ENCODE measurements around the gene RAB35.

Gene RAB35

DNA sequence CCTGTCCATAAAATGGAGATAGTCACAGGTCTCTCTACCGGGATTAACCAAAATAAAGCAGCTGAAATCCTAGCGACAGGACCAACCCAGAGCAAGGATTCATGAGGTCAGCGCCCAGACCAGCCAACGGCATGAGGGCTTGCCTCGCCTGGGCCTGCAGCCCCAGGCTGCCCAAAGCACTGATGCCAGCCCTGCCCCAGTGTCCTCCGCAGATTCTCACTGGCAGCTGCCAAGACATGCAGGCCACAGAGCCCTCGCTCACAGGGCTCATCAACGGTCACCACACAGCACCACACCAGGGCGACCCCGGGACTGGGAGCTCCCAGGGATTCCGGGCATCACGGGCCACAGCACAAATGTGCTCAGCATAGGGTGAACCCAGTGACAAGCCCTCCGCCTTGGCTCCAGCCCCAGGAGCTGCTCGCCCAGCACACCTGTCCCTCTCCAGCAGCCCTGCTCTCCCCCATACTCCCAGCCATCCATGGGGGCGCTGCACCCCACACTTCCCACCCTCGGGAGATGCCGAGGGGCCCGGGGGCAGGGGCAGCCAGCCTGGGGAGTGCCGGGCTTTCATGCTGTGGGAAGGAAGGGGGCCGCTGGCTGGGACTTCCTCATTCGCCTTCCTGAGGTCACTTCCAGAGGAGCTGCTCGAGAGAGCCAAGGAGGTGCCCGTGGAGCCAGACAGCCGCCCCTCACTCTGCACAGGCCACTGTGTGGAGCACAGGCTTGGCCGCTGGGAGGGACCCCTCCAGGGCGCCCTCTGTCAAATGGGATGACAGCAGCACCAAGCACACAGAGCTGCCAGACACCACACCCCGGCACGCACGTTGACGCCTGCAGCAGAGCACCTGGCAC lies 14.1 kb downstream of the RAB35 start:
- DNase-seq, result no peak

DNA sequence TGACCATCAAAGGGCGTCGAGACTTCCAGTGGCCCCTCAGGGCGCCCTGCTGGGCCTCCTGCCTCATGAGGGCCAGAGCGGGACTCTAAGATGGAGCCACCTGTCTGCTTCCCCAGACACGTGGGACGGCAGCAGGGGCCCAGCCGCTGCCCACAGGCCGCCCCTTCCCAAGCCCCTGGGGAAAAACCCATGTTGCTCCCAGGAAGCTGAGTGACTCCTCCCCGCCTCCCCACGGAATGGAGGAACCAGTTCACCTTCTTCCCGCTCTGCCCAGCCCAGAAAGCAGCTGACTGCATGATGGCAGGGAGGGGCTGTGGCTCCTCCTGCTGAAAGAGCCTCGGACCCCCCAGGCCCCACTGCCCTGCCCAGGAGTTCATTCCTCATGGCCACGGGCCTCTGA lies 14.9 kb downstream of the RAB35 start:
- DNase-seq, result no peak

DNA sequence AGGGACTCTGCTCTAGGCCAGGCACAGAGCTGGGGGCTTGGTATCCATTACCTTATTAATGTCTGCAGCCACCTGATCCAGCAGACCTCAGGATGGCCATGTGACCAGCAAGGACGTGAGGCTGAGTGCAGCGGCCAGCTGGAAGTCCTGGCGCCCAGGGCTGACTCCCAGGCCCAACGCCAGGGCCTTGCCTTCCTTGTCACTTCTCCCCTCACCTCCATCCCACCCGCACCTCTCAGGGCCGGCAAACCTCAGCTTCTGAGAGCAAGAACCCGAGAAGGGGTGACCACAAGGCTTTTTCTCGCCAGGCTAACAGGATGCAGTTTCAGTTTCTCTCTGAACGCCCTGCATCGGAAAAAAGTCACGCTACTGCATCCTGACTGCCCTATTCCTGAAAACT lies 15.4 kb downstream of the RAB35 start:
- DNase-seq, result no peak

DNA sequence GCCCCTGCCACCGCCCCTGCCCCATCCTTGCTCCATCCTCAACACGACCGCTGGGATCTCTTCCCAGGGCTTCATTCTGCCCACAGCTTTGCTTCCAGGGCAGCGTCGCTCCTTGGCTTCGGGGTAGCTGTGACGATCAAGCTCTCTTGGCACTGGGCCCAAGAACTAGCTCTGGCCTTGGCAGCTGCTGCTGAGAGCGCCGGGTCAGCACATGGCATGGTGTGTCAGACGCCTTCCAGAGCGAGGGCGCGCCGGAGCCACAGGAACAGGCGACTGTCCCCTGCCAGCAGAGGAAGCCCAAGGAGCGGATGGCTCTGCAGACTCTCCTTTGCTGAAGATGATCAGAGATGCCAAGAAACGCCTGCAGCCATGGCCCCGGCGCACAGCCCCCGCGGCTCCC lies 15.9 kb downstream of the RAB35 start:
- peak; percentile 87 for DNase-seq

DNA sequence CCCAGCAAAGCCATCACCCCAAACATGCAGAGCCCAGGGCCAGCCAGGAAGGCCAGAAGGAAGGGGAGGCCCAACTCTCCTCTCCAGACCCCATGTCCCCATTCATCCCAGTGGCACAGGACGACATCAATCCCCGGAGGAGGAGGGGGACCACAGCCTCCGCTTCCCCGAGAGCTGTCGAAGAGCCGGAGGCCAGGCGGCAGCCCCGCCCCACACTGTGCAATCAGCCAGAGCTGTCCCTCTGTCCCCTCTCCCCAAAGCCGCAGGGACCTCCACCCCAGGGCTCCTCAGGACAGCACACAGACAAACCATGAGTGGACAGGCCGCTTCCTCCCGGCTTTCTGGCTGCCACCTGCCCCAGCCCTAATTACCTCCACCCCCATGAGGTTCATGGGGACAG lies 16.8 kb downstream of the RAB35 start:
- no peak for DNase-seq

DNA sequence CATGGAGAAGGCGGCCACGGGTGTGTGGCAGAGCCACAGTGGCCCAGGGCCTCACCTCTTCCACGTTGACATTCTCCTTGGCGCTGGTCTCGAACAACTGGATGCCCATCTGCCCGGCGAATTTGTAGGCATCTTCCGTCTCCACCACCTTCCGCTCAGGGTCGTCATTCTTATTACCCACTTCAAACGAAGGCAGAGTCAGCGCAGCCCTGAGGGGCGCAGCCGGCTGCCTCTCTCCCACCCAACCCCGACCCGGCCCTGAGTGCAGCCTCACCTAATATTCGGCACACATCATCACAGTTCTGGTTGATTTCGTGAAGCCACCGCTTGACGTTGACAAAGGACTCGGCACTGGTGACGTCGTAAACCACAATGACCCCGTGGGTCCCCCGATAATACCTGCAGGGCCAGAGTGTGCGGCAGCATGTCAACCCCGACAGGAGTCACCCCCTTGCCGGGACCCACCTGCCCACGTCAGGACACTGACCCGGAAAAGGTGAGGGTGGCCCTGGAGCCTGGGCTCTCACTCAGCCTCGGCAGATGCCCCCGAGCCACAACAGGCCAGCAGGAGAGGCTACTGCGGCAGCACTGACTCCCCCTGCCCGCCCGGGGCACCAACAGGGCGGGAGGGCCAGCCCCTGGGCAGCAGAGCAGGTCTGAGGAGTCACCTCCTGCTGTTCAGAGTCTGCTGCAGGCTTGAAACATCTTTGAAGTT lies 17.6 kb downstream of the RAB35 start:
- DNase-seq, result no peak

DNA sequence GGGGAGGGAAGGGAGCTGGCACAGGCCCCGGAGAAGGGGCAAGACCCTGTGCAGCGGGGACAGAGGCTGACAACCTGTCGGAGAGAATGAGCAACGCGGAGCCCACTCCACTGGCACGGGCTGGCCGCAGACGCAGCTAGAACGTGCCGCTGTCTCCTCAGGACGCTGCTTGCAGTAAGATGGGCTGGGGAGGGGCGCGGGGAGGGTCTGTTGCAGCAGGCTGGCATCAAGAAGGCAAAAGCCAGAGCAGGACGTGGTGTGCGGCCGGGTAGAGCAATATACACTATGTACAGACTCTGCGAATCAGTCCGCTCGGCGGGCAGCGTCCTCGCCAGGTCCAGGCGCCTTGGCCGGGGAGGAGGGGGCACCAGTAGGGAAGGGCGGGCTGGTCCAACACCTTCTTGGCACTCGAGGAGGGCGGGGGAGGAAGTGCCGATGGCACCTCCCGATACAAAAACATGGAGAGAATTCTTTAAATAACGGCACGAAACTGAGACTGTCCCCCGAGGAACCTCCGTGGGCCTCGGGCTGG lies 19.8 kb downstream of the RAB35 start:
- DNase-seq, result no peak

DNA sequence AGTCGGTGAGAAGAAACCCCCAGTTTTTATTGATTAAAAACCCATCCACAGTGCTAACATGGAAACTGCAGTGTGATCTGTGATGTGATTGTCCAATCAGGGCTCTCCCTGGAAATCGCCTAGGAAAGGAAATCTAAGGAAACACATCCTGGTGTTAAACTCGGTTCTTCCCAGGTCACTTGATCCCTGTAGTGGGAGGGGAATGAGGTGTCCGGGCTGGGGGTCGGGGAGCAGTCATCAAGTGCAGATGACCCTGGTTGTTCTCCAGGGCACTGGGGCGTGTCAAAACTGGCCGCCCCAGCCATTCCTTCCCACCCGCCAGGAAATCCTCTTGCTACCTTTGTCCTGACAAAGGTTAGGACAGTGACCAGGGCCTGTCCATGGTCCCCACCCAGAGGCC lies 20.8 kb downstream of the RAB35 start:
- DNase-seq, result no peak

DNA sequence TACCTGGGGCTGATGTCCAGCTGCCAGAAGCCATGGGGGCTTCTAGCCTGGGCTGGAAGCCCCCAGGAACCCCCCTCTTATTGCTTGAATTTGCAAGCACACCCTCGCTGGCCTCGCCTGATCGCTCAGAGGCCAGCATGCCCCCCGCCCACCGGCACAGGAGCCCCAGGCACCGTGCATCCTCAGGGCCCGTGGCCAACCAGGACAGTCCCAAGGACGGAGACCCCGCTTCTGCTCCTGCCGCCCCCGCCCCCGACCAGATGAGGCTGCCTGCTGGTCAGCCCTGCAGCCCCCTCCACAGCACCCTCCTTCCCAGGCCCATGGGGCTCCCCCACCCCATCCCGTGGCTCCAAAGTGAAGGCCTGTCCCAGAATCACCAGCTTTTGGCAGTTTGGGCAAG lies 21.2 kb downstream of the RAB35 start:
- DNase-seq, result no peak

DNA sequence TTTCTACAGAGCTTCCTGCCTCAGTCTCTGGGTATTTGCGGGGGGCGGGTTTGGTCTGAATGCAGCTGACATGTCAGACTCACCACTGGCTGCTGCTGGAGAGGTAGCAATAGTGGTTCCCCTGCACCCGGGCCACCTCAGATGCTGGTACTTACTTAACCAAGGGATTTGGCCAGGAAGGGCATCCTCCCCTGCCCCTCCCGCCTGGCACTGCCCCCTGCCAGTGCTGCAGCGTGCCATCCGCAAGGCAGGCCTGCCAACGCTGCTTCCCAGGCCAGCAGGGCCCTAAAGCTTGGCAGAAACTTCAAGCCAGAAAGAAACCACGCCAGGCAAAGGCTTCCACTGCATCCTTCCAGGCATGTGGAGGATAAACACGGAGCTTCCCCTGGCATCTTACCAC lies 22.1 kb downstream of the RAB35 start:
- DNase-seq, result peak; percentile 43

DNA sequence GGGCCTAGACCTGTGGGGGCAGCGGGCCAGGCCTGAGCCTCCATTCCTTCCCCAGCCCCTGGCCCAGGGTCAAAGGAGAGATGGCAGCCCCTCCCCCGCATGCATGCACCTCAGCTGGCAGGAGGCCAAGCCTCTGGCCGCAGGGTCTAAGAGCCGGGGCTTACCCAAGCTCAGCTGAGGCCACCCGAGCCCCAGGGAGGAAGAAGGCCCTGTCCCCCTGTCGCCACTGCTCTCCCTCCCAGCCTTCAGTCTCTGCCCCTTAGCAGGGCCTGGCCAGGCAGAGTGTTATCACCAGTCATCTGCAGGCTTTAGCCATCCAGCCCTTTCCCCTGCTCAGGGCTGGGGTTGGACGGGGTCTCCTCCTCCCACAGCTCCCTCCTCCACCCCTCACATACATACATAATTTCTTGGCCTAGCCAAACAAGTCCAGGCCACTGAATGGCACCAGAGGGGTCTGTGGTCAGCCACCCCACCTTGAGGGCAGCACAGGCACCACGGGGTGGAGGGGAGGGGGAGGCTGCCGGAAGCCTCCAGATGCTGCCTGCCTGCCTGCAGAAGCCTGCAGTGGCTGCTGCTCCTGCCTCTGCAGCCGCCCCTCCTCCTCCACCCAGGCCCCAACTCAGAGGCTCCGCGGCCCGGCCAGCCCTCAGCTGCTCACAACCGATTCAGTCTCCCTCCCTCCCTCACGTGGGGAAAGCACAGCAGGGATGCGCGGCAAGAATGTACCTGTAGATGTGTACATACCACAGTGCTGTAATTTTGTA lies 22.8 kb downstream of the RAB35 start:
- no peak for DNase-seq

DNA sequence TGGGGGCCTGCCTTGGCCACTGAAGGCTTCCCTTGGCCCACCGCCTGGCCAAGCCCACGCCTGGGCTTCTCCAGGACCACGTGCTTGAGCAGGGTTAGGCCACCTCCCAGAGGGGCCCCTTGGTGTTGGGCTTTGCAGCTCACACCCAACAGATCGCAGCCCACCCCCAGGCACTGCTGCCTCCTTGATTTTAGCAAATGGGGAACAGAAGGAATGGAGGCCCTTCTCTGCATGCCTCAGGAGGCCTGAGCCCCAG lies 23.3 kb downstream of the RAB35 start:
- no peak for DNase-seq

DNA sequence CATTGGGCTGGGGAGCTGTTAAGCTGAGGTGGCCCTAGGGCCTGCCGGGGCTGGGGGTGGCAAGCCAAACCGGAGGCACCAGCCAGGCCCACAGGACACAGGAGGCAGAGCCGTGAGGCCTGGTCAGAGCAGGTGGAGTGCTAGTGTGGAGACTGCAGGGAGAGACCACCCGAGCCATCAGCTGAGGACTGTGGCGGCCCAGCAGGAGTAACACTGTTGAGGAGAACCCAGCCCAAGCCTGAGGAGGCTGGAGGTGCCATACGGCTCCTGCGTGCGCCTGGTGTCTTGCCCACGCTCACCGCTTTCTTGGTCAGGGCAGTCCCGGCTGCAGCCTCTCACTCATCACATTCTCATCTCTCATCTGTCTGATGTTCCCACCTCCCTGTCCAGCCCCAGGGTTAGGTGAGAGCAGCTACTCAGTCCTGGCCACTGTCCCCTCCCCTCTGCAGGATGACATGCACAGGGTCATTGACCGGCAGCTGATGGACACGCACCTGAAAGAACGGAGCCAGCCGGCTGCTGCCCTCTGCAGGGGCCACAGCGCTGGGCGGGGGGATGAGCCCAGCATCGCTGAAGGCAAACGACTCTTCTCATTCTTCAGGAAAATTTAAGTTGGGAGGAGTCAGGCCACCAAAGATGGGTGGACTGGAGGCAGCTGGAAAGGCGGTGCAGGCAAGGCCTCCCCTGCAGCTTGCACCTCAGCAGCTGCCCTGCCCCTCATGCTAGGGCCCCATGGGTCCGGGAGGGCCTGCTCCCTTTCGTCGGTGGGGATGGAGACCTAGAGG lies 23.8 kb downstream of the RAB35 start:
- DNase-seq, result no peak

DNA sequence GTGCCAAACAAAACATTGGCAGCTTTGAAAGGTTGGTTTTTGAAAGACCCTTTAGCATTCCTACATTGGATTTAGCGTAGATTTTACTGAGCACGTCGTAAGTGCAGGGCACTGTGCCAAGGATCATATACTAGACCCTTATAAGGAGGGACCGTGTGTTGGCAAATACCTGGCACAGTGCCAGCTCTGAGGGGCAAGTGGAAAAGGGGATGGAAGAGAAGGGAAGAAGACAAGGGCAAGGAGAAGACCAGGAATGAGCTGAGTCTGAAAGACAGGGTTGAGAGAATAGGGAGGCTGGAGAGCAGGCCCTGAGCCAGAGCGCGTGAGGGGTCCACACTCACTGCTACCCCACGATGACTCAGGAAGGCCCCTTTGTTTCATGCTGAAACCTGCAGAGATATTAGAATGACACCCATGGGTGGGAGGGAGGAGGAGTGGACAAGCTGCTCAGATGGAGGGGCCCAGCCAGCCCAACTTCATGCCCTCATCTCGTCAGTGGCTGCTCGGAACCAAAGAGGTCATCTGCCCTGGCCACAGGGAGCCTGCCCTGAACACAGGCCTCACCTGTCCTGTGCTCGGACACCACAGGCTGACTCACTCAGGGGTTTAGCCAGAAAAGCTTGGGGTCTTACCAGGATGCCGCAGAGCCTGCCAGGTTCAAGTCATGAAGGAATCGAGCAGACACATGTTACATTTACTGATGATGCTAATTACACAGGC lies 25.0 kb downstream of the RAB35 start:
- DNase-seq, result no peak

DNA sequence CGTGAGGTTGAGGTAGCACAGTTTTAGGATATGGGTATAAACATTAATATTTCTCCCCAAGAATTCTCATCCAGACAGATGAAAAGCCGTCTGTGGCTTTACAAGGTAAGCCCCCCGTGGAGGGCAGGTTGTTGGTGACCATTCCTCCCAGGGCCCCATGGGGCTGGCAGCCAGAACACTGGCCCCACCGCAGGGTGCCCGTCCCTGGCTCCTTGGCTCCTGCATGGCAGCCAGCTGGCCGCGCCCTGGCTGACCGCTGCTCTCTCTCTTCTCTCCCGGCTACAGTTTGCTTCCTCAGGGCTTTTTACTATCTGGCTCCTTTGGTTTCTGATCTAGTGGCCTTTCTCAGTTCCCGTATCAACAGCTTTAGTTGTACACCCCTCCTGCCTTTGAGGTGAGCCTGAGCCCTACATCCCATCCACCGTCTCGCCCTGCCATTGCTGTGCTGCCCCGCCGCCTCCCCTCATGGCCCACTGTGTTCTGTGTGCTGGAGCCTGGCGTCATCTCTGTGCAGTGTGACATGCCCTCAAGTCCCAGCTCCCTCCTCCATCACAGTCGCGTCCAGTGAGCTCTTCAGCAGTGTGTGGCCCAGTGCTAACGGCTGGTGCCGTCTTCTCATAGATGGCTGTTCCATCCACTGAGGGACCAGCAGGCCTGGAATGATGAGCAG lies 25.8 kb downstream of the RAB35 start:
- no peak for DNase-seq

DNA sequence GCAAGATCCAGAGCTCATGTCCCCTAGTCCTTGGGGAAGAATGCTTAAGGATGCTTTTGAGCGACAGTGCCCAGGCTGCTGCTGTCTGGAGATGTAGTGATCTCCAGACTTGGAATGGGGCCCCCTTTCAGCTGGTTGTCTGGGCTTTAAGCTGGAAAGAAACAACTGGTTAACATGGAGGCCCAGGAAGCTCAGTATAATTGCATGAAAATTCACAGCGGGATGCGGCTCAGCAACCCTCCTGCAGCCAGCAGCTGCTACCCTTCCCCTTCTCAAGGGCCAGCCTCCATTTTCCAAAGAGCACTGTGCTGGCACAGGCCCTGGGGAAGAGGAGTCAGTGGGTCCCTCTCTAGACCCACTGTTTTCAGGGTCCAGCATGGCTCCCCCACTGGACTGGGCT lies 26.3 kb downstream of the RAB35 start:
- no peak for DNase-seq

DNA sequence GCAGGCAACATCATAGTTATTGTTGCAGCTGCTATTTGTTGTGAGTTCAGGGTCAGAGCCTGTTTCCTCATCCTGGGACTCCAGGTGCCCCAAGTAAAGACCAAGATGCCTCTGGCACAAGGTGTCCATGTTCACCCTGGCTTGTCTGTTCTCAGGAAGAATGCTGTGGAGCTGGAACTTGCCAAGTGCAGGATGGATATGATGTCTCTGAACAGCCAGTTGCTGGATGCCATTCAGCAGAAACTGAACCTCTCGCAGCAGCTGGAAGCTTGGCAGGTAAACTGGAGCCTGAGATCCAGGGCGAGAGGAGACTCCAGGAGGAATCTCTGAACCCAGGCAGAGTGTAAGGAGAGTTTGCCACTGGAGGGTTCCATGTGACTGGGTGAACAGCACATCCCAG lies 26.8 kb downstream of the RAB35 start:
- DNase-seq, result no peak

DNA sequence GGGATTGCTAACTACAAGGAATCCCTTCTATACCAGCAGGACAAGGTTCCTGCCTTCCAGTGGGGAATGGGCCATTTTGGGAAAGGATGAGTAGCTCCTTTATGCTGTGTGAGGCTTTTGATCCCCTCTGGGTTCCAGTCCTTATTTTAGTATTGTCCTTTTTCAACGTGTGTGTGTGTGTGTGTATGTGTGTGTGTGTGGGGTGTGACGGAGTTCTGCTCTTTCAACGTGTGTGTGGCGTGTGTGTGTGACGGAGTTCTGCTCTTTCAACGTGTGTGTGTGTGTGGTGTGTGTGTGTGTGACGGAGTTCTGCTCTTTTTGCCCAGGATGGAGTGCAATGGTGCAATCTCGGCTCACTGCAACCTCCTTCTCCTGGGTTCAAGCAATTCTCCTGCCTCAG lies 27.4 kb downstream of the RAB35 start:
- no peak for DNase-seq

DNA sequence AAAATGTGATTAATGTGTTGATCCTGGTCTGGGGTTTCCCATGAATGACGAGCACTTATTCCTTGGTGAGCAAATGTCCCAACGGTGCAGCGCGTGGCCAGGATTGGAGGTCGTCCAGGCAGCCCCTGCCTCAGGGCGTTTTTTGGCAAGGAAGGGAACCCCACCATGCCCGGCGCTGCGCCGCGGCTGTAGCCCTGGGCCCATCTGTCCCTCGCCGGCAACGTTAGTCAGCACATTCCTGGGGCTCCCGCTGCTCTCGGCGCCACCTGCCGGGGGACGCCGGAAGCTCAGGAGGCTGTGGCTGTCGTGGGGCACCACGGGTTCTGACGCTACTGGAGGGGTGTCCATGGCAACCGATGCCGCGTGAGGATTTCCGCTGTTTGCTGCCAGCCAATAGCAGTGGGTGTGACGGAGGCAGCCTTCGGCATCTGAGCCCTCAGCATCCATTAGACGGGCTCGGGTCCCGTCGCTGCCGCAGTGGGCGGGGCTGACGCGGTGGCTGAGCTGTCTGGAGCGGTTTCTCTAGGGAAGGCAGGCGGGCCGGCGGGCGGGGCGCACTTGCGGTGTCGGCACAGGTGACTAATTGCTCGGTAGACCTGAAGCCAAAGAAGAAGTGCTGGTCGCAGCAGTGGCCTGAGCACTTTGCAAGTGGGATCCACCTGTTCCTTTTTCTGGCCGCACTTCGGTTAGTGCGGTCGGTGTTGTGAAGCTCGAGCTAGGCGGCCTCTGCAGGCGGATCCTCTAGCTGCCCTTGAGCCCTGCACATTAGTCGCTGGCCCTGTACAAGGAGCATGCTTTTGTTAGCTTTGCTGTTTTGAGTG lies 29.5 kb downstream of the RAB35 start:
- peak; percentile 100 for DNase-seq

DNA sequence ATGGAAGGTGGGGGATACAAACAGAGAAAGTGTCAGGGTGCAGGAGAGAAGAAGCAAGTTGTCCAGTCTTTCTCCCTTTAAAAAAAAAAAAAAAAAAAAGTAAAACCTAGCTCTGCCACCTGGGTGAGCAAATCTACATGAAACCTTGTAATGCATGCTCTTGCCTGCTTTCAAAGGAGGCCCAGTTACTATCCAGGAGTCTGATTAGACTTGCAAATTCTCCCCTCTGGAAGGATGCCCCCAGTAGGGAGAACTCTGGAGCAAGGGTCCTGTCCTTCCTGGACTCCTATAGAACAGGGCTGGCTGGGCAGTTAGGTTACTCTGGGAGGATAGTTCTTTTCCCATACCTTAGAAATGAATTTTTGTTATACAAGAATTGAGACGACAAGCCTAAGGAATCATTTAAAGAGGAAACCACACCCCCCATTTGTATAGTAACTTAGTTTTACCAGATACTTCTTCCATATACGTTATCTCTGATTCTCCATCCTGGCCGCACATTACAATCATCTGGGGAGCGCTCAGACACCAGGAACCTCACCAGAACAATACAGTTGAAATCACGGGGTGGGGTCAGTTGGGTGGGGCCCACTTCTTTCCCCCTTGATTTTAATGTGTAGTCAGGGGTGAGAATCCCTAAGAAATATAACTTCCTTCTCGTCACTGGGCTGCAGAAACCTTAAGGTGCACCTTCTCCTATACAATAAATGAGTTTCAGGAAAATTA lies 30.5 kb downstream of the RAB35 start:
- DNase-seq, result no peak
